HL-60 (cell line): ENCODE results near the gene PIP.
A peak's percentile ranks its signal among the peaks of the same experiment; 100 is the strongest.

Experiments used
- CTCF ChIP-seq: IDR thresholded peaks from one replicate; pipeline ENCODE4 v1.5.1; 2011; ENCODE audit warnings: low read length, control low read depth, inconsistent platforms; ENCODE audit not compliant: insufficient read depth
- GABPA ChIP-seq: IDR thresholded peaks from 2 replicates; pipeline ENCODE4 v1.6.1; 2012; ENCODE audit warnings: low read depth
- POLR2AphosphoS5 ChIP-seq: IDR thresholded peaks from 2 replicates; pipeline ENCODE4 v1.6.1; 2012; ENCODE audit warnings: low read depth
- REST ChIP-seq: IDR thresholded peaks from 2 replicates; pipeline ENCODE4 v1.6.1; 2012; ENCODE audit warnings: low read depth; ENCODE audit not compliant: insufficient replicate concordance
- SPI1 ChIP-seq: IDR thresholded peaks from 2 replicates; pipeline ENCODE4 v1.6.1; 2012; ENCODE audit warnings: low read depth, mild to moderate bottlenecking, borderline replicate concordance

DNA sequence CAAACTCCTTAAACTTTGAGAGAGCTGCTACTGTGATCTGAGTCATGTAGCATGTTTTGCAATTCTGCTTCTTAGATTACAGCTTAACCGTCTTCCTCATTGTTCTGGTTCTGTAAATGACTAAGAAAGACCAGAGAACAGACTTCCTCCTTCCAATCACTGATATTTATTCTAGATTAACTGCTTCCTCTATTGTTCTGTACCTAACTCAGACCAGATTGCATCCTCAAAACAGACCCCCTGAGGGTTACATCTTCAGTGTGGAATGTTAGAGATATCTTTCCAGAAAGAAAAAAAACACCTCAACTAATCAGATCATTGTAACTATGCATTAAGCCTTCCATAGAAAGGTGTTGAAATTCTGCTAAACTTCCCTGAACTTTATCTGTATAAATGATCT is 5.7 kb upstream of the PIP start:
- TF ChIP-seq POLR2AphosphoS5 (no peak), CTCF (no peak), SPI1 (peak; percentile 92), REST (no peak), GABPA (0 out of 2 replicates have a peak, but pooled peaks have one; percentile 44)
